ENCODE measurements around the gene IL1RAPL2. TPM values are rescaled to one million over a fixed set of nuclear protein-coding genes. Genes with fewer than 3 reads are reported as not detected.

The IL1RAPL2 gene
- total and polyA plus RNA-seq, 10 of the 15 experiments (the other 5 are each of a cell fraction or from before 2014, with no cell fraction given) = 0.19 TPM; not detected in 9

GRCh38 chrX:105013719-105014118 lies 447.7 kb downstream of the IL1RAPL2 start:
- no peaks in the 10 kb centered on the region for H3K79me2 ChIP-seq (ENCODE audit: control insufficient read depth, insufficient read depth, low read length)

GRCh38 chrX:105017641-105018040 lies 451.6 kb downstream of the IL1RAPL2 start:
- BruUV-seq (replicated peaks) = no TSS peak
- ATAC-seq (no peak), FAIRE-seq (no peak), DNase-seq (ENCODE audit: low read depth, low spot score) (no peak)
- POLR2A ChIA-PET = interaction anchor here (0.7 kb wide), 1 partner anchor 259 kb away, joined by 3 read pairs; no protein-coding TSS in a partner anchor
- no peaks in the 10 kb centered on the region for H3K9me3 ChIP-seq (replicated peaks; ENCODE audit: control insufficient read depth, insufficient read depth, low read length)
- H3K4me3 ChIP-seq = no peak overlapping the region
- H3K4me1 ChIP-seq (ENCODE audit: control insufficient read depth, insufficient read depth, low read length) = no peaks in the 10 kb centered on the region
- no peaks in the 10 kb centered on the region for H3K79me2 ChIP-seq (ENCODE audit: control insufficient read depth, insufficient read depth, low read length)
- RAD21 ChIA-PET (ENCODE audit: unreplicated experiment) = no interaction called here
- H3K27ac ChIP-seq (ENCODE audit: control insufficient read depth, insufficient read depth) = no peak overlapping the region
- SMC1A ChIA-PET (ENCODE audit: uncharacterized antibody, unreplicated experiment) = no interaction called here
- in situ Hi-C loops (cut with MboI) (no loop called here), intact Hi-C loops (cut with micrococcal nuclease; ENCODE audit: unreplicated experiment) (no loop called here)
- H4K20me1 ChIP-seq (ENCODE audit: control insufficient read depth, insufficient read depth) = no peaks in the 10 kb centered on the region
- H3K9ac ChIP-seq (ENCODE audit: control insufficient read depth, insufficient read depth, low read length) = no peak overlapping the region
- H3K27me3 ChIP-seq (replicated peaks in 1 of 2; ENCODE audit: control insufficient read depth in 2 of 2, insufficient read depth in 2 of 2, low read length in 1 of 2) = no peaks in the 10 kb centered on the region
- no peaks in the 10 kb centered on the region for H3K36me3 ChIP-seq (ENCODE audit: control insufficient read depth in 2 of 2, insufficient read depth in 2 of 2, low read length in 1 of 2)
- no peak overlapping the region for H2AFZ ChIP-seq (ENCODE audit: control insufficient read depth, low read depth, low read length)
- H3K4me2 ChIP-seq (ENCODE audit: control insufficient read depth, insufficient read depth) = no peak overlapping the region
- 19% methylated on average over 2 of the region's 2 CpGs for WGBS (ENCODE audit: insufficient coverage, insufficient replicate concordance, low lambda C conversion rate, missing lambda C conversion rate)
- CTCF ChIA-PET = no interaction called here
- TF ChIP-seq NRF1 (conservative IDR thresholded peaks at IDR 0.05; ENCODE audit: low read depth, low read length) (no peak), ASH2L (IDR thresholded peaks at IDR 0.05; ENCODE audit: borderline replicate concordance, low read depth) (no peak), BCL11A (IDR thresholded peaks at IDR 0.05; ENCODE audit: low read depth, low read length) (no peak), NR2C2 (IDR thresholded peaks at IDR 0.05; ENCODE audit: borderline replicate concordance, control insufficient read depth, insufficient read length, low read depth) (no peak), CHD2 (IDR thresholded peaks at IDR 0.05; ENCODE audit: borderline replicate concordance, low read depth, low read length) (no peak), HDGF (IDR thresholded peaks at IDR 0.05) (no peak), RCOR1 (conservative IDR thresholded peaks at IDR 0.05; ENCODE audit: low read depth, low read length) (no peak), STAT3 (IDR thresholded peaks at IDR 0.05; ENCODE audit: low read depth, low read length) (no peak), CTCF (IDR thresholded peaks at IDR 0.05 in 2 of 3, conservative IDR thresholded peaks at IDR 0.05 in 1 of 3; ENCODE audit: control insufficient read depth in 2 of 3, extremely low read depth in 1 of 3, insufficient read depth in 1 of 3, low read depth in 3 of 3, low read length in 3 of 3) (no peak), RFX5 (IDR thresholded peaks at IDR 0.05; ENCODE audit: low read depth, low read length) (no peak), POLR2A (IDR thresholded peaks at IDR 0.05; ENCODE audit: low read depth, low read length) (no peak), SIX5 (IDR thresholded peaks at IDR 0.05; ENCODE audit: low read depth, low read length, severe bottlenecking) (no peak), IKZF2 (IDR thresholded peaks at IDR 0.05) (no peak), SRF (IDR thresholded peaks at IDR 0.05; ENCODE audit: low read depth in 2 of 2, low read length in 2 of 2) (no peak), MLLT1 (IDR thresholded peaks at IDR 0.05) (no peak)

More at GRCh38 chrX:105013719-105014118, 447.7 kb downstream of the IL1RAPL2 start:
- Histone ChIP-seq H3K27ac (ENCODE audit: control insufficient read depth, insufficient read depth) (no peak overlapping the region), H4K20me1 (ENCODE audit: control insufficient read depth, insufficient read depth) (no peaks in the 10 kb centered on the region), H3K4me1 (ENCODE audit: control insufficient read depth, insufficient read depth, low read length) (no peaks in the 10 kb centered on the region), H3K9ac (ENCODE audit: control insufficient read depth, insufficient read depth, low read length) (no peak overlapping the region), H2AFZ (ENCODE audit: control insufficient read depth, low read depth, low read length) (no peak overlapping the region), H3K4me3 (no peak overlapping the region), H3K9me3 (replicated peaks; ENCODE audit: control insufficient read depth, insufficient read depth, low read length) (no peaks in the 10 kb centered on the region), H3K27me3 (replicated peaks in 1 of 2; ENCODE audit: control insufficient read depth in 2 of 2, insufficient read depth in 2 of 2, low read length in 1 of 2) (no peaks in the 10 kb centered on the region), H3K36me3 (ENCODE audit: control insufficient read depth in 2 of 2, insufficient read depth in 2 of 2, low read length in 1 of 2) (no peaks in the 10 kb centered on the region), H3K4me2 (ENCODE audit: control insufficient read depth, insufficient read depth) (no peak overlapping the region)
- SMC1A ChIA-PET (ENCODE audit: uncharacterized antibody, unreplicated experiment) = no interaction called here
- ATAC-seq = no peak
- no peak for FAIRE-seq
- TF ChIP-seq KAT2A (conservative IDR thresholded peaks at IDR 0.05; ENCODE audit: control insufficient read depth, low read depth, low read length) = no peak
- DNase-seq (ENCODE audit: low read depth, low spot score) = no peak
- BruUV-seq (replicated peaks) = no TSS peak
- RAD21 ChIA-PET (ENCODE audit: unreplicated experiment) = no interaction called here
- intact Hi-C loops (cut with micrococcal nuclease; ENCODE audit: unreplicated experiment) = no loop called here
- WGBS (ENCODE audit: insufficient coverage, insufficient replicate concordance, low lambda C conversion rate, missing lambda C conversion rate) = 69% methylated on average over 2 of the region's 2 CpGs
- CTCF ChIA-PET = no interaction called here
- in situ Hi-C loops (cut with MboI) = no loop called here
- POLR2A ChIA-PET = no interaction called here
